ENCODE data around the gene RIMKLB.

DNA sequence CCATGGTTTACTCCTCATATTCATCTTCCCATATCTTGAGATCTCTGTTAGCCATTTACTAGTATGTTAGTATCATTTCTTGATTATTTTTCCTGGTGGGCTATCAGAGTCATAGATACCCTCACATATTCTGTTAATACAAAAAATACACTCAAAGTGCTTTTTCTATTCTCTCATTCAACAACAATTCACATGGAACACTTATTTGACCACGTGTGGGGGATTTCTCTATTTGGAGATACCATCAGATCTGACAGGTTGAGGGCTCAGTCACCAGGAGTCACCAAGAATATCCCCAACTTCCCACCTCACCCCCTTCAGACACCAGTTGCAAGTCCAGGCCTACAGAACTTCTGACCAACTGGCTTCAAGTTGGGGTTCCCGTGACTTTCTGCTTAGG, 72.7 kb downstream of the RIMKLB start:
- TF ChIP-seq, protein P1, sequence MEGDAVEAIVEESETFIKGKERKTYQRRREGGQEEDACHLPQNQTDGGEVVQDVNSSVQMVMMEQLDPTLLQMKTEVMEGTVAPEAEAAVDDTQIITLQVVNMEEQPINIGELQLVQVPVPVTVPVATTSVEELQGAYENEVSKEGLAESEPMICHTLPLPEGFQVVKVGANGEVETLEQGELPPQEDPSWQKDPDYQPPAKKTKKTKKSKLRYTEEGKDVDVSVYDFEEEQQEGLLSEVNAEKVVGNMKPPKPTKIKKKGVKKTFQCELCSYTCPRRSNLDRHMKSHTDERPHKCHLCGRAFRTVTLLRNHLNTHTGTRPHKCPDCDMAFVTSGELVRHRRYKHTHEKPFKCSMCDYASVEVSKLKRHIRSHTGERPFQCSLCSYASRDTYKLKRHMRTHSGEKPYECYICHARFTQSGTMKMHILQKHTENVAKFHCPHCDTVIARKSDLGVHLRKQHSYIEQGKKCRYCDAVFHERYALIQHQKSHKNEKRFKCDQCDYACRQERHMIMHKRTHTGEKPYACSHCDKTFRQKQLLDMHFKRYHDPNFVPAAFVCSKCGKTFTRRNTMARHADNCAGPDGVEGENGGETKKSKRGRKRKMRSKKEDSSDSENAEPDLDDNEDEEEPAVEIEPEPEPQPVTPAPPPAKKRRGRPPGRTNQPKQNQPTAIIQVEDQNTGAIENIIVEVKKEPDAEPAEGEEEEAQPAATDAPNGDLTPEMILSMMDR (IDR thresholded peaks at IDR 0.05), result no peak
- TF ChIP-seq POLR2A (IDR thresholded peaks at IDR 0.05) (no peak), EP300 (IDR thresholded peaks at IDR 0.05) (no peak), POLR2AphosphoS5 (IDR thresholded peaks at IDR 0.05) (no peak)
